A549 (cell line): ENCODE results near the gene GRK4.

Experiments
- E2F6 ChIP-seq: IDR thresholded peaks from 2 replicates; pipeline ENCODE4 v1.6.1; 2012; ENCODE audit warnings: low read depth, borderline replicate concordance
- MAZ ChIP-seq: fragments of 150-350 bp; IDR thresholded peaks from 2 replicates; pipeline ENCODE4 v1.6.1; 2014; ENCODE audit warnings: antibody characterized with exemption, low read depth, low read length, borderline replicate concordance

GRCh38 chr4:3074846-3075651, 111.7 kb downstream of the GRK4 start:
- TF ChIP-seq MAZ, result no peak
- no peak for TF ChIP-seq E2F6
